Vagina (tissue), 2 donors: ENCODE data around the gene LSP1. TPM values are rescaled to one million over a fixed set of nuclear protein-coding genes. Genes with fewer than 3 reads are reported as not detected.

Experiments
- DNase-seq, 2 donors: peaks; one replicate each; pipeline ENCODE4 v3.0.0-alpha.2; 2017; ENCODE audit errors: extremely low spot score in 2 of 2
- H3K27ac ChIP-seq: fragments of 200-600 bp; sonication (generic); one replicate; pipeline ENCODE4 v1.5.1; 2019
- H3K27me3 ChIP-seq: fragments of 200-600 bp; sonication (generic); one replicate; pipeline ENCODE4 v1.5.1; 2019
- H3K36me3 ChIP-seq, 2 donors: fragments of 200-600 bp; sonication (generic); one replicate each; pipeline ENCODE4 v1.5.1; 2017 to 2019
- H3K4me1 ChIP-seq: fragments of 200-600 bp; sonication (generic); one replicate; pipeline ENCODE4 v1.5.1; 2019
- H3K4me3 ChIP-seq, 2 donors: fragments of 200-600 bp; sonication (generic); 1 replicate in 1 of 2; 2 replicates in 1 of 2; pipeline ENCODE4 v1.5.1; 2016 to 2019
- H3K9me3 ChIP-seq: fragments of 200-600 bp; sonication (generic); one replicate; pipeline ENCODE4 v1.5.1; 2019
- CTCF ChIP-seq, 3 experiments: fragments of 450-650 bp in 2 of 3; fragments of 200-600 bp in 1 of 3; sonication (generic) in 1 of 3; IDR thresholded peaks; one replicate each; pipeline ENCODE4 v1.5.1; 2017 to 2019; ENCODE audit warnings: antibody characterized with exemption in 3 of 3, mild to moderate bottlenecking in 2 of 3, moderate library complexity in 2 of 3
- POLR2A ChIP-seq, 2 donors: fragments of 450-650 bp; IDR thresholded peaks; one replicate each; pipeline ENCODE4 v1.6.1; 2017; ENCODE audit warnings: antibody characterized with exemption in 2 of 2, mild to moderate bottlenecking in 2 of 2, moderate library complexity in 2 of 2
- POLR2AphosphoS5 ChIP-seq, 2 donors: sonication (generic); formaldehyde crosslinking; IDR thresholded peaks; one replicate each; pipeline ENCODE4 v1.9.0; 2017; ENCODE audit warnings: antibody characterized with exemption in 2 of 2, mild to moderate bottlenecking in 2 of 2, low read depth in 1 of 2; ENCODE audit not compliant: insufficient read depth in 1 of 2
- intact Hi-C: fragments of 100-400 bp; cut with DNase I; formaldehyde crosslinking; loops from one replicate; pipeline ENCODE4 v1.15.1; 2023
- total RNA-seq: library from RNA; depleted of rRNA; stranded (reverse); fragments of >200 nt; gene quantifications from one replicate; pipeline ENCODE4 v1.2.3, GENCODE V29; 2016

Gene LSP1
- total RNA-seq, 1 donor from 2014 or later = 32.7 TPM

- no peaks in the 10 kb centered on the region for H3K27me3 ChIP-seq
- no peaks in the 10 kb centered on the region for H3K36me3 ChIP-seq
- intact Hi-C loops = no loop called here
- peaks cover 10% of the 10 kb centered on the region for H3K4me1 ChIP-seq
- H3K27ac ChIP-seq = peak overlapping the region; percentile 34
- peak in 1 of 2 donors; percentile 87 for DNase-seq
- no peaks in the 10 kb centered on the region for H3K9me3 ChIP-seq
- TF ChIP-seq CTCF (IDR thresholded peaks at IDR 0.05) (no peak), POLR2AphosphoS5 (IDR thresholded peaks at IDR 0.05; ENCODE audit: insufficient read depth in 1 of 2, low read depth in 1 of 2) (no peak), POLR2A (IDR thresholded peaks at IDR 0.05) (no peak)
- no peak overlapping the region for H3K4me3 ChIP-seq
Observed at GRCh38 chr11:1906611-1907423, 53.9 kb downstream of the LSP1 start.

GRCh38 chr11:1908618-1909017 is 55.7 kb downstream of the LSP1 start:
- no peaks in the 10 kb centered on the region for H3K9me3 ChIP-seq
- H3K27ac ChIP-seq = no peak overlapping the region
- H3K4me3 ChIP-seq = no peak overlapping the region
- no peak for TF ChIP-seq CTCF (IDR thresholded peaks at IDR 0.05)
- no peak for TF ChIP-seq POLR2A (IDR thresholded peaks at IDR 0.05)
- TF ChIP-seq POLR2AphosphoS5 (IDR thresholded peaks at IDR 0.05; ENCODE audit: insufficient read depth in 1 of 2, low read depth in 1 of 2) = no peak
- no peak for DNase-seq
- intact Hi-C loops = no loop called here
- H3K27me3 ChIP-seq = no peaks in the 10 kb centered on the region
- peaks cover 10% of the 10 kb centered on the region for H3K4me1 ChIP-seq
- H3K36me3 ChIP-seq = no peaks in the 10 kb centered on the region

GRCh38 chr11:1909524-1909923 is 56.6 kb downstream of the LSP1 start:
- TF ChIP-seq CTCF (IDR thresholded peaks at IDR 0.05) = no peak
- no peak for TF ChIP-seq POLR2AphosphoS5 (IDR thresholded peaks at IDR 0.05; ENCODE audit: insufficient read depth in 1 of 2, low read depth in 1 of 2)
- no peak for TF ChIP-seq POLR2A (IDR thresholded peaks at IDR 0.05)
- peaks cover 10% of the 10 kb centered on the region for H3K4me1 ChIP-seq
- no peak for DNase-seq
- H3K27me3 ChIP-seq = no peaks in the 10 kb centered on the region
- H3K36me3 ChIP-seq = no peaks in the 10 kb centered on the region
- no peak overlapping the region for H3K27ac ChIP-seq
- intact Hi-C loops = no loop called here
- H3K4me3 ChIP-seq = no peak overlapping the region
- H3K9me3 ChIP-seq = no peaks in the 10 kb centered on the region

- Histone ChIP-seq H3K27ac (no peak overlapping the region), H3K27me3 (no peaks in the 10 kb centered on the region), H3K4me3 (no peak overlapping the region), H3K36me3 (no peaks in the 10 kb centered on the region), H3K9me3 (no peaks in the 10 kb centered on the region), H3K4me1 (peaks cover 12% of the 10 kb centered on the region)
- intact Hi-C loops = no loop called here
- no peak for TF ChIP-seq CTCF (IDR thresholded peaks at IDR 0.05)
- peak in 1 of 2 donors; percentile 19 for TF ChIP-seq POLR2AphosphoS5 (IDR thresholded peaks at IDR 0.05; ENCODE audit: insufficient read depth in 1 of 2, low read depth in 1 of 2)
- DNase-seq = no peak
Observed at GRCh38 chr11:1912289-1912878, 59.5 kb downstream of the LSP1 start.
